Prostate gland (tissue), 2 donors: ENCODE data around the gene MAPK14. TPM values are rescaled to one million over a fixed set of nuclear protein-coding genes. Genes with fewer than 3 reads are reported as not detected.

Experiments used
- DNase-seq: peaks from one replicate; pipeline ENCODE4 v3.0.0-alpha.2; 2019; ENCODE audit warnings: low spot score
- H3K27ac ChIP-seq, 2 donors: fragments of 200-600 bp; sonication (generic); 2 replicates each; pipeline ENCODE4 v1.5.1; 2017 to 2019
- H3K27me3 ChIP-seq: fragments of 200-600 bp; sonication (generic); replicated peaks from 2 replicates; pipeline ENCODE4 v1.5.1; 2019; ENCODE audit not compliant: insufficient read depth
- H3K36me3 ChIP-seq, 2 donors: fragments of 200-600 bp; sonication (generic); 1 replicate in 1 of 2; 2 replicates in 1 of 2; pipeline versions ENCODE4 v1.5.1 to v1.8.1; 2017 to 2019
- H3K4me1 ChIP-seq: fragments of 200-600 bp; sonication (generic); replicated peaks from 2 replicates; pipeline ENCODE4 v1.5.1; 2019
- H3K4me3 ChIP-seq, 2 donors: fragments of 200-600 bp; sonication (generic); 2 replicates each; pipeline ENCODE4 v1.5.1; 2017 to 2019
- H3K9me3 ChIP-seq: fragments of 200-600 bp; sonication (generic); 2 replicates; pipeline ENCODE4 v1.5.1; 2017
- CTCF ChIP-seq, 4 experiments: fragments of 200-600 bp in 2 of 4; fragments of 450-650 bp in 2 of 4; sonication (generic) in 2 of 4; IDR thresholded peaks; 1 replicate in 3 of 4; 2 replicates in 1 of 4; pipeline ENCODE4 v1.5.1; 2016 to 2019; ENCODE audit warnings: antibody characterized with exemption in 4 of 4, mild to moderate bottlenecking in 2 of 4, moderate library complexity in 2 of 4
- POLR2A ChIP-seq: fragments of 450-650 bp; IDR thresholded peaks from one replicate; pipeline ENCODE4 v1.6.1; 2016; ENCODE audit warnings: antibody characterized with exemption, mild to moderate bottlenecking
- POLR2AphosphoS5 ChIP-seq: sonication (generic); formaldehyde crosslinking; IDR thresholded peaks from one replicate; pipeline ENCODE4 v1.6.1; 2017; ENCODE audit warnings: antibody characterized with exemption
- WGBS: methylation state at CpG from one replicate; pipeline ENCODE4 v1.1.5; 2018; 5-methylcytosine and 5-hydroxymethylcytosine counted together
- intact Hi-C: fragments of 100-400 bp; cut with DNase I; formaldehyde crosslinking; loops from one replicate; pipeline ENCODE4 v1.14.2; 2022
- total RNA-seq, 2 donors: library from RNA; depleted of rRNA; stranded (reverse); fragments of >200 nt; gene quantifications; one replicate each; pipeline ENCODE4 v1.1.0, GENCODE V29; 2016

The MAPK14 gene
- total RNA-seq, 2 donors from 2014 or later: 36.7 to 43.2 TPM

DNA sequence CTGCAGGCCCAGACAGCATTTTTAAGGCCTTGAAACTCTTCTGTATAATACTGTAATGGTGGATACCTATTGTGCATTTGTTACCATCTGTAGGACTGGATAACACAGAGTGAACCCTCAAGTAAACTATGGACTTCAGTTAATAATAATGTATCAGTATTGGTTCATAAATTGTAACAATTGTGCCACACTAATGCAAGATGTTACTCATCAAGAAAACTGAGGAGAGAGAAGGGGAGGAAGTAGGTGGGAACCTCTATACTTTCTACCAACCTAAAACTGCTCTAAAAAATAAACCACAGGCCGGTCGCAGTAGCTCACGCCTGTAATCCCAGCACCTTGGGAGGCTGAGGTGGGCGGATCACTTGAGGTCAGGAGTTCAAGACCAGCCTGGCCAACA is 113.5 kb downstream of the MAPK14 start:
- intact Hi-C loops: no loop called here
- Histone ChIP-seq H3K27ac (no peak overlapping the region), H3K4me3 (no peak overlapping the region), H3K9me3 (no peaks in the 10 kb centered on the region), H3K27me3 (no peaks in the 10 kb centered on the region), H3K4me1 (no peaks in the 10 kb centered on the region), H3K36me3 (no peaks in the 10 kb centered on the region)
- TF ChIP-seq CTCF (IDR thresholded peaks at IDR 0.05) (no peak), POLR2AphosphoS5 (no peak), POLR2A (no peak)
- 90% methylated on average over 4 of the region's 4 CpGs for WGBS
- DNase-seq: no peak

DNA sequence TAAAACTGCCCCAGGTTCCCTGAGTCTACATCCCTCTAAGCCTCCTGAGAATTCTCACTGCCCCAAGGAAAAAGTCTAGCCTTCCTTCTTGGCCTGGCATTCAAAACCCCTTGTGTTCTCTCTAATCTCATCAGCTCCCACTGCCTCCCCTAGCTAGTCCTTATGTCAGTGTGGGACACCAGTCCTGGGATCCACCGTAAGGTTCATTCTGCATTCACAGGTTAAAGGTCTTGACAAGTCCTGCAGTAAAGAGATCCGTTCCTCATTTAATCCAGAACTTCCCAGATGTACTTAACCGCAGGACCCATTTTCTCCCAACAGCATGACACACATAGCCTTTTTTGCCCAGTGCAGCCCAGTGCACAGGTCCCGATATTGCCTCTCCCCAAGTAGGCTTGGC is 114.4 kb downstream of the MAPK14 start:
- Histone ChIP-seq H3K36me3 (no peaks in the 10 kb centered on the region), H3K4me1 (no peaks in the 10 kb centered on the region), H3K9me3 (no peaks in the 10 kb centered on the region), H3K27me3 (no peaks in the 10 kb centered on the region), H3K4me3 (no peak overlapping the region), H3K27ac (no peak overlapping the region)
- intact Hi-C loops: no loop called here
- 97% methylated on average over 4 of the region's 4 CpGs for WGBS
- no peak for DNase-seq
- TF ChIP-seq CTCF (IDR thresholded peaks at IDR 0.05) (no peak), POLR2A (no peak), POLR2AphosphoS5 (no peak)

GRCh38 chr6:36142971-36143838 is 115.6 kb downstream of the MAPK14 start:
- no peaks in the 10 kb centered on the region for H3K36me3 ChIP-seq
- 91% methylated on average over 13 of the region's 13 CpGs for WGBS
- intact Hi-C loops: no loop called here
- TF ChIP-seq CTCF (IDR thresholded peaks at IDR 0.05) (no peak), POLR2A (no peak), POLR2AphosphoS5 (no peak)
- H3K4me3 ChIP-seq: no peak overlapping the region
- no peaks in the 10 kb centered on the region for H3K9me3 ChIP-seq
- no peak for DNase-seq
- H3K4me1 ChIP-seq: no peaks in the 10 kb centered on the region
- no peaks in the 10 kb centered on the region for H3K27me3 ChIP-seq
- no peak overlapping the region for H3K27ac ChIP-seq

DNA sequence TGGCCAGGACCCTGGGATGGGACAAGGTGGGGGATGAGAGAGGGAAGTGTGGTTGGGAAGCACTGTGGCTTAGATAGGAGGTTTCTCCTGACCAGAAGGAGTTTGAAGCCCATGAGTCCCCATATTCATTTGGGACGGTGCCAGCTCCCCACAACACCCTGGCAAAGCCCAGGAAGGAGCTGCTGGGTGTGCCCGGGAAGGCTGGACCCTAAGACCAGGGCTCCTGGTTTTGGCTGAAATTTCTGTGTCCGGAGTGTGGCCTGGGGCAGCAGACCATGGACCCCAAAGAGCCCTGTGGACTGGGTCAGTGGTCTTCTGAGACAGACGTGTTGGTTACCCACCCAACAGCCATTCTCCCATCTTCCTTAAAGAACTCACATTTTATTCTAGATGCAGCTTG is 117.9 kb downstream of the MAPK14 start:
- Histone ChIP-seq H3K36me3 (no peaks in the 10 kb centered on the region), H3K4me3 (no peak overlapping the region), H3K27ac (no peak overlapping the region), H3K4me1 (no peaks in the 10 kb centered on the region), H3K27me3 (no peaks in the 10 kb centered on the region), H3K9me3 (no peaks in the 10 kb centered on the region)
- no peak for TF ChIP-seq POLR2A
- no peak for TF ChIP-seq CTCF (IDR thresholded peaks at IDR 0.05)
- TF ChIP-seq POLR2AphosphoS5: no peak
- intact Hi-C loops: no loop called here
- no peak for DNase-seq
- 100% methylated on average over 4 of the region's 4 CpGs for WGBS

DNA sequence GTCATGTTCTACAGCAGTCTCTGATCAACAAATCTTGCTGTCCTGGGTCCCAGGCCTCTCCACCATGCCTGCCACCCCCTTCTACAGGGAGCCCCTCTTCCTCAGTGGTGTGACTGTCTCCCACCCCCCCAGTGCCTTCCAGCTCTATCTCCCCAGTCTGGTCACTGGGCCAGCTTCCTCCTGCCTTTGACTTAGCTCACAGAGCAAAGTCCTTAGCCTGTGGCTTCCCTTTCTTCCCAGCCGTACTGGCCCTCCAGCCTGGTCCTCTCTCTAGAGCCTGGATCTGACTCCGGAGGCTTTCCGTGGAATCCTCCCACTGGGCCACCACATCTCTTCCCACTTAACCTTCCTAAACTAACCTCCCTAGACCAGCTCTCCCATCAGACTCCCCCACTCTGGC is 119.7 kb downstream of the MAPK14 start:
- 79% methylated on average over 3 of the region's 3 CpGs for WGBS
- Histone ChIP-seq H3K9me3 (no peaks in the 10 kb centered on the region), H3K36me3 (no peaks in the 10 kb centered on the region), H3K27me3 (no peaks in the 10 kb centered on the region), H3K4me3 (no peak overlapping the region), H3K4me1 (no peaks in the 10 kb centered on the region), H3K27ac (no peak overlapping the region)
- intact Hi-C loops: no loop called here
- TF ChIP-seq POLR2AphosphoS5 (no peak), CTCF (IDR thresholded peaks at IDR 0.05) (no peak)
- DNase-seq: no peak
